ENCODE results near the gene AKAP6. TPM values are rescaled to one million over a fixed set of nuclear protein-coding genes. Genes with fewer than 3 reads are reported as not detected.

AKAP6 gene
- total RNA-seq, 1 experiment from 2014 or later = 1.1 TPM

DNA sequence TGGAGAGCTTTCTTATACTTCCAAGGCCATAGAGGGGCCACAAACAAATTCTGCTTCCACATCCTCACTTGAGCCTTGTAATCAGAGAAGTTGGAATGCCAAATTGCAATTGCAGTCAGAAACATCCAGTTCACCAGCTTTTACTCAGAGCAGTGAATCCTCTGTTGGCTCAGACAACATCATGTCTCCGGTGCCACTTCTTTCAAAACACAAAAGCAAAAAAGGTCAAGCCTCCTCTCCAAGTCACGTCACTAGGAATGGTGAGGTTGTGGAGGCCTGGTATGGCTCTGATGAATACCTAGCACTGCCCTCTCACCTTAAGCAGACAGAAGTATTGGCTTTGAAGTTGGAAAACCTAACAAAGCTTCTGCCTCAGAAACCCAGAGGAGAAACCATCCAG is 217.1 kb downstream of the AKAP6 start:
- WGBS (ENCODE audit: extremely low coverage, insufficient read length, low lambda C conversion rate) = no CpG with 5 or more reads among the region's 2 CpGs
- H3K9me3 ChIP-seq (ENCODE audit: control insufficient read depth, low read depth, low read length) = no peaks in the 10 kb centered on the region
- H2BK120ac ChIP-seq (ENCODE audit: low read depth, low read length, poor library complexity, severe bottlenecking) = no peak overlapping the region
- H2BK12ac ChIP-seq (ENCODE audit: insufficient read length, low read depth, low read length) = no peak overlapping the region
- H2BK15ac ChIP-seq (ENCODE audit: low read depth, low read length) = no peak overlapping the region
- H3K27me3 ChIP-seq (ENCODE audit: insufficient read depth, low read length) = no peaks in the 10 kb centered on the region
- H3K18ac ChIP-seq (ENCODE audit: insufficient read length, low read depth, low read length) = no peak overlapping the region
- Mint-ChIP-seq H3K36me3 (ENCODE audit: insufficient read depth in 1 of 3, low read depth in 3 of 3) (no peaks in the 10 kb centered on the region), H3K4me1 (peaks cover 2 to 4% of the 10 kb centered on the region in 2 experiments; a peak in 2 of 4 replicates), H3K27me3 (ENCODE audit: low read depth) (no peaks in the 10 kb centered on the region), H3K4me3 (no peak overlapping the region), H3K9me3 (no peaks in the 10 kb centered on the region), H3K27ac (no peak overlapping the region)
- H3K79me2 ChIP-seq (ENCODE audit: insufficient read depth, low read length) = no peaks in the 10 kb centered on the region
- no peak overlapping the region for H3K56ac ChIP-seq (ENCODE audit: insufficient read length, low read depth, low read length)
- DNase-seq = no peak
- H3K4me2 ChIP-seq (ENCODE audit: insufficient read depth, insufficient read length, low read length) = no peak overlapping the region
- no peak overlapping the region for H3T11ph ChIP-seq (ENCODE audit: low read length)
- H4K20me1 ChIP-seq (ENCODE audit: control insufficient read depth, insufficient read depth, insufficient read length) = no peaks in the 10 kb centered on the region
- no peak overlapping the region for H4K91ac ChIP-seq (ENCODE audit: insufficient read length, low read depth, low read length)
- H2AK5ac ChIP-seq (ENCODE audit: insufficient read length, low read length) = no peak overlapping the region
- no peak overlapping the region for H2AFZ ChIP-seq (ENCODE audit: low read length)
- H3K27ac ChIP-seq (ENCODE audit: insufficient read length, low read depth, low read length) = no peak overlapping the region
- H3K23ac ChIP-seq (ENCODE audit: insufficient read length, low read depth, low read length) = no peak overlapping the region
- H4K8ac ChIP-seq (replicated peaks; ENCODE audit: insufficient read length, low read depth, low read length) = no peak overlapping the region
- TF ChIP-seq, protein P1, sequence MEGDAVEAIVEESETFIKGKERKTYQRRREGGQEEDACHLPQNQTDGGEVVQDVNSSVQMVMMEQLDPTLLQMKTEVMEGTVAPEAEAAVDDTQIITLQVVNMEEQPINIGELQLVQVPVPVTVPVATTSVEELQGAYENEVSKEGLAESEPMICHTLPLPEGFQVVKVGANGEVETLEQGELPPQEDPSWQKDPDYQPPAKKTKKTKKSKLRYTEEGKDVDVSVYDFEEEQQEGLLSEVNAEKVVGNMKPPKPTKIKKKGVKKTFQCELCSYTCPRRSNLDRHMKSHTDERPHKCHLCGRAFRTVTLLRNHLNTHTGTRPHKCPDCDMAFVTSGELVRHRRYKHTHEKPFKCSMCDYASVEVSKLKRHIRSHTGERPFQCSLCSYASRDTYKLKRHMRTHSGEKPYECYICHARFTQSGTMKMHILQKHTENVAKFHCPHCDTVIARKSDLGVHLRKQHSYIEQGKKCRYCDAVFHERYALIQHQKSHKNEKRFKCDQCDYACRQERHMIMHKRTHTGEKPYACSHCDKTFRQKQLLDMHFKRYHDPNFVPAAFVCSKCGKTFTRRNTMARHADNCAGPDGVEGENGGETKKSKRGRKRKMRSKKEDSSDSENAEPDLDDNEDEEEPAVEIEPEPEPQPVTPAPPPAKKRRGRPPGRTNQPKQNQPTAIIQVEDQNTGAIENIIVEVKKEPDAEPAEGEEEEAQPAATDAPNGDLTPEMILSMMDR (conservative IDR thresholded peaks at IDR 0.05) = no peak
- no peak overlapping the region for H4K5ac ChIP-seq (ENCODE audit: insufficient read length, low read depth, low read length)
- no peaks in the 10 kb centered on the region for H3K23me2 ChIP-seq (ENCODE audit: insufficient read length, low read depth, low read length, poor library complexity, severe bottlenecking)
- H3K9ac ChIP-seq (ENCODE audit: extremely low read depth, insufficient read length, low read length) = no peak overlapping the region
- H3K4me1 ChIP-seq (ENCODE audit: insufficient read depth, low read length) = no peaks in the 10 kb centered on the region
- H2BK5ac ChIP-seq (ENCODE audit: insufficient read length, low read length) = no peak overlapping the region
- H3K79me1 ChIP-seq (ENCODE audit: insufficient read depth, low read depth, low read length, poor library complexity, severe bottlenecking) = no peaks in the 10 kb centered on the region
- no peak overlapping the region for H3K4ac ChIP-seq (ENCODE audit: low read depth, low read length)
- H3K14ac ChIP-seq (ENCODE audit: insufficient read depth, low read length) = no peak overlapping the region
- no peak overlapping the region for H2BK20ac ChIP-seq (ENCODE audit: low read depth, low read length, poor library complexity, severe bottlenecking)

All from H9 (cell line).